ENCODE results near the gene OSBPL3.

The OSBPL3 gene

DNA sequence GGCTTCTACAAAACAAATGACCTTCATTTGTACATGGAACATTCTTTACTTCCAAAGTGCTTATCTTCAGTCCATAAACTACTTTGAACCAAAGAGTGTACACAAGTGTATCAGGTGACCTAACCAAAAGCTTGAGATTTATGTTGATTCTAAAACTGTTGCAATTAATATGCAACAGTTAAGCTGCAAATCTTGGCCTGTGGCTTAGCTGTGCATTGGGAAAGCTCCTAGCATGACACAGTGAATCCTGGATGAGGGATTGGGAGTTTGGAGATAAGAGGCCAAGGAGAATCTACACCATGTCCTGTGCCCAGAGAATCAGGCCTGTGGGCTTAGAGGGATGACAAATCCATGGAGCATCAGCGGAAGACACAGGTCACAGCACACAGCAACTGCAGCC is 117.5 kb downstream of the OSBPL3 start:
- H3K4me3 ChIP-seq (ENCODE audit: low read depth, low read length): no peak overlapping the region
- TF ChIP-seq, protein P1, sequence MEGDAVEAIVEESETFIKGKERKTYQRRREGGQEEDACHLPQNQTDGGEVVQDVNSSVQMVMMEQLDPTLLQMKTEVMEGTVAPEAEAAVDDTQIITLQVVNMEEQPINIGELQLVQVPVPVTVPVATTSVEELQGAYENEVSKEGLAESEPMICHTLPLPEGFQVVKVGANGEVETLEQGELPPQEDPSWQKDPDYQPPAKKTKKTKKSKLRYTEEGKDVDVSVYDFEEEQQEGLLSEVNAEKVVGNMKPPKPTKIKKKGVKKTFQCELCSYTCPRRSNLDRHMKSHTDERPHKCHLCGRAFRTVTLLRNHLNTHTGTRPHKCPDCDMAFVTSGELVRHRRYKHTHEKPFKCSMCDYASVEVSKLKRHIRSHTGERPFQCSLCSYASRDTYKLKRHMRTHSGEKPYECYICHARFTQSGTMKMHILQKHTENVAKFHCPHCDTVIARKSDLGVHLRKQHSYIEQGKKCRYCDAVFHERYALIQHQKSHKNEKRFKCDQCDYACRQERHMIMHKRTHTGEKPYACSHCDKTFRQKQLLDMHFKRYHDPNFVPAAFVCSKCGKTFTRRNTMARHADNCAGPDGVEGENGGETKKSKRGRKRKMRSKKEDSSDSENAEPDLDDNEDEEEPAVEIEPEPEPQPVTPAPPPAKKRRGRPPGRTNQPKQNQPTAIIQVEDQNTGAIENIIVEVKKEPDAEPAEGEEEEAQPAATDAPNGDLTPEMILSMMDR (IDR thresholded peaks at IDR 0.05; ENCODE audit: control insufficient read depth, extremely low read depth, insufficient read depth): no peak
- DNase-seq (ENCODE audit: low read depth): no peak

DNA sequence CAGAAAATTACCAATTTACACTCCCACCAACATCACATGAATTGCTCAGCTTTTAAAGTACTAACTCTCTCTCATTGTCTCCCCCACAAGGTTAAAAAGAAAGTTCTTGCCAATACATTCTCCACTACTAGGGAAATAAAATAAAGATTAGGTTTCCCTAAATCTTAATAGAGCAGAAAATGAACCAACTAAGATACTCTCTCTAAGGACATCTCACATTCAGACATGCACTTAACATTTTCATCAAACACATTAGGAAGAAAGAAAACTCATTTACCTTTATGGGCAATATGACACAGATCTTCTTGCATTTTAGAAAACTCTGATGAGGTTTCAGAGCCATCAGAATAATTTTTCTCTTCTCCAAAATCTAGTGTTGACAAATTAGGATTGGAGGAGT is 118.6 kb downstream of the OSBPL3 start:
- TF ChIP-seq, protein P1 (IDR thresholded peaks at IDR 0.05; ENCODE audit: control insufficient read depth, extremely low read depth, insufficient read depth): no peak
- DNase-seq (ENCODE audit: low read depth): no peak
- H3K4me3 ChIP-seq (ENCODE audit: low read depth, low read length): no peak overlapping the region

DNA sequence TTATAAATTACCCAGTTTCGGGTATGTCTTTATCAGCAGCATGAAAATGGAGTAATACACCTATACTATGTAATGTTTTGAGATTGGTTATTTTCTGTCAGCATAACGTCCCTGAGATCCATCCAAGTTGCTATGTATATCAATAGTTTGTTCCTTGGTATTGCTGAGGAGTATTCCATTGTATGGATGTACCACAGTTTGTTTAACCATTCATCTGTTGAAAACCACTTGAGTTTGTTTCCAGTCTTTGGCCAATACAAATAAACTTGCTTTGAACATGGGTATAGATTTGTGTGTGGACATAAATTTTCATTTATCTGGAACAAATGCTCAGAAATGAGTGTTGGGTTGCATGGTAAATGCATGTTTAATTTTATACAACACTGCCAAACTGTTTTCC is 119.4 kb downstream of the OSBPL3 start:
- no peak overlapping the region for H3K4me3 ChIP-seq (ENCODE audit: low read depth, low read length)
- DNase-seq (ENCODE audit: low read depth): no peak
- TF ChIP-seq, protein P1 (IDR thresholded peaks at IDR 0.05; ENCODE audit: control insufficient read depth, extremely low read depth, insufficient read depth): no peak

DNA sequence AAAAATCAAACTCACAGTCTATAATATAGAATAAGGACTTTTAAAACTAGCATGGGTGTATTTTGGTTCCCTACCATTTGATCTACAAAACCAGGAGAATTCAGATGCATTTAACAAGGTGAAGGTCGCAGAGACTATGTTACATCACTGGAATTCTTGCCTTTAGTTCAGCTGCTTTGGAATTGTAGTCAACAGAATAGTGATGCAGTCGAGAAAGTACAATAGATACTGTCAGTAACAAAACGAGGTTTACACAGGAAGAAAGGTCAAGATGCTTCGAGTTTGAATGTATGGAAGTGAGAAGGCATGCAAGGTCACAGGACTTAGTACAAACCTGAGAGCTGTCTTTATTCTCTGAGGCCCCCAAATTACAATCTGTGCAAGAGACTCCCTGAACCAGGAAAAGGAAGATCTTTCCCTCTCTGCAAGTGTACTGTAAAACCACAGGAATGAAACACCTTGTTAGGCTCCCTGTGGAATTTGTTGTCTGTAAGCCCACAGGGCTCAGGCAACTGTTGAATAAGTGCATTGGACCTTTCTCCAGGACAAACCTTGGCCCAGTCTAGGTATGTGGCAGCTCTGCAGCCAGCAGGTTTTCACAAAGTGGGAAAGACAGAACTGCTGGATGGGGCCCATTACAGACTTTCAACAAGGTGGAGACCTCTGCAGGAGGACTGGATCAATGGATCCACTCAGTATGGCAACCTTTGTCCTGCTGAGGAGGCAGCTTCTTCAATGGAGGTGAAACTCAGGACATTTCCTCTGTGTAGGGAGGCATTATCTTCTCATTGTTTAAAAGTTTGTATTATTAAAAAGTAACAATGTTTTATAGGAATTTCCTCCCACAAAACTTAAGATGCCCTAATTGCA is 121.6 kb downstream of the OSBPL3 start:
- DNase-seq (ENCODE audit: low read depth): no peak
- TF ChIP-seq, protein P1 (IDR thresholded peaks at IDR 0.05; ENCODE audit: control insufficient read depth, extremely low read depth, insufficient read depth): no peak

DNA sequence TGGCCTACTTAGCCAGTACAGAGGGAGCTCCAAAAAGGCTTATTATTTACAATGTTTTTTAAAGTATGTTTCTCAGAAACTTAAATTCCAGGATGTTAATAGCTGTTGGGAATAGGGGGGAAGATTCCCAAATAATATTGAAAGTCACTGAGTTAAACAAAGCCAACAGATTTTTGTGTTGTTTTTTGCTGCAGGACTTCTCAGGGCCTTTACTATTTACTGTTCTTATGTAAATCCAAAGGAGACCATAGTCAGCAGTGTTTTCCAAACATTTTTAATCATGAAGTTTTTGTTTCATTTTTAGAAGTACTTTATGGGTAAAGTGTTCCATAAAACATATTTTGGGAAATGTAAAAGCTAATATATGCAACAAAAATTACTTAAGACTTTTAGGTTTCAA is 122.4 kb downstream of the OSBPL3 start:
- H3K4me3 ChIP-seq (ENCODE audit: low read depth, low read length): no peak overlapping the region
- DNase-seq (ENCODE audit: low read depth): no peak
- TF ChIP-seq, protein P1 (IDR thresholded peaks at IDR 0.05; ENCODE audit: control insufficient read depth, extremely low read depth, insufficient read depth): no peak

More for the DNA sequence above, 121.6 kb downstream of the OSBPL3 start:
- no peak overlapping the region for H3K4me3 ChIP-seq (ENCODE audit: low read depth, low read length)

DNA sequence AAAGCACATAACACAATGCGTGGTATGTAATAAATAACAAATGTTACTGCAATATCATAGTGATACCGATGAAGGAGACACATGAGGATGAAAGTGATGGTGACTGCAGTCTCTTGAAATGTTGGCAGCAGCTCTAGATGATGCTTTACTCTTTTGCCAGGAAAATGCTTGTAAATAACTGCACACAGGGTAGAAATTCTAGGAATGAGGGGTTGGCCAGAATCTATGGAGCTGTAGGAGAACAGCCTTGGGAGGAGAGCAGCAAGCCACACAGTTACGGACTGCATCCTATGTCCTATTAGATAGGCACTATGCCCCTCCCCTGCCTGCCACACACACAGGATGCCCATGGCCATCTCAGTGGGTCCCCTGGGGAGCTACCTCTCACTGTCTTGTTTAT is 125.1 kb downstream of the OSBPL3 start:
- DNase-seq (ENCODE audit: low read depth): no peak
- H3K4me3 ChIP-seq (ENCODE audit: low read depth, low read length): no peak overlapping the region
- TF ChIP-seq, protein P1 (IDR thresholded peaks at IDR 0.05; ENCODE audit: control insufficient read depth, extremely low read depth, insufficient read depth): no peak

DNA sequence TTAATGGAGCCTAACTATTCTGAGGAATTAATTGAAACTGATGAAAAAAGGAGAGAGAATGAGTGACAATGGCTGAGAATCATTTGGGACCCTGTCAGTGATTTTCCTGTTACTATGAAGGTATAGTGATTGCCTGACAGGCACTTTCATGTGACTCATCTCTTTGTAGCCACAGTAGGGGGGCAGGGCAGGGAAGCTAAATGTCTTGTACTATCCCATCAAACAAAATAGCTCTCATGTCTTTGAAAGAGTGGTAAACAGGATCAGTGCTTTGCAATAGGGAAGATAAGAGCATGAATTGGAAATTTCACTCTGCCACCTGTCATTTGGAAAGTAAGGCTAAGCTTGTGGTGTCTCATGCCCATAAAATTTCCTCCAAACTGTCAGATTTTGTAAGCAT is 128.2 kb downstream of the OSBPL3 start:
- DNase-seq (ENCODE audit: low read depth): no peak
- no peak overlapping the region for H3K4me3 ChIP-seq (ENCODE audit: low read depth, low read length)
- TF ChIP-seq, protein P1 (IDR thresholded peaks at IDR 0.05; ENCODE audit: control insufficient read depth, extremely low read depth, insufficient read depth): no peak
